Daoy (cell line): Measurements from ENCODE around the gene ARL16. TPM values are rescaled to one million over a fixed set of nuclear protein-coding genes. Genes with fewer than 3 reads are reported as not detected.
A peak's percentile ranks its signal among the peaks of the same experiment; 100 is the strongest.

ENCODE experiments used
- DNase-seq: peaks from one replicate; pipeline ENCODE4 v3.0.0-alpha.2; 2015; ENCODE audit warnings: low read depth
- total RNA-seq: library from RNA; depleted of rRNA; stranded (reverse); fragments of >200 nt; shearing (Covaris generic); gene quantifications from 2 replicates; pipeline ENCODE4 v1.2.3, GENCODE V29; 2014

ARL16 gene
- total RNA-seq, 1 experiment from 2014 or later, result 66.3 TPM

GRCh38 chr17:81713004-81713555 is 29.5 kb upstream of the ARL16 start:
- DNase-seq, result no peak

GRCh38 chr17:81712468-81713003 is 28.9 kb upstream of the ARL16 start:
- DNase-seq, result peak; percentile 60

DNA sequence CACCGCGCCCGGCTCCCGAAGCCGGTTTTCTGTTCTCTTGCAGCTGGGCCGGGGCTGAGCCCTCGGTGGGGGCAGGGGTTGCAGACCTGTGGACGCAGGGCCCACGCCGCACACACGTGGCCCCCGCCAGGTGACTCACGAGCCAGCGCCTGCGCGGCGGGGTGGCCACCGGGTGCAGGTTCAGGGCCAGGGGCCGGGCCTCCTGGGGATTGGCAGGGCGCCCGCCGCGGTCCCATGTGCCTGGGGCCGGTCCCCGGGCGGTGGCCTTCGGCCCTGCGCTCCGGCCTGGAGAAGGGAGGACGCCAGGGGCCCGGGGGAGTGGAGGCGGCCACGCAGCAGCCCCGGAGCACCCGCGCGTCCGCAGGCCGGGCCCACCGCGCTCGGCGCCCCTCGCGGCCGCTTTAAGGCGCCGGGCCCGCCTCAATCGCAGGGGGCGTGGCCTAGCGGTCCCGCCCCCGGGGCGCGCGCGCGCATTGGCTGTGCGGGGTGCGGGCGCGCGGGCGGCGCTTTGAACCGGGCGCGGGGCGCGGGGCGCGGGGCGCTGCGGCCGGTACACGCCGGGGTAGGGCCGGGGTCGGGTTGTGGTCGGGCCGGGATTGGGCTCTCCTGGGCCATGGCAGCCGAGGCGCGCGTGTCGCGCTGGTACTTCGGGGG is 28.3 kb upstream of the ARL16 start, which contains the start of gene SLC25A10:
TSS of gene SLC25A10 (plus strand) at position 471 of the 654 bp plus-strand sequence. CDS start at position 614, 143 bp downstream.
- DNase-seq, result peak; percentile 91

- peak; percentile 41 for DNase-seq
Measured at GRCh38 chr17:81710514-81711308, 27.1 kb upstream of the ARL16 start.

DNA sequence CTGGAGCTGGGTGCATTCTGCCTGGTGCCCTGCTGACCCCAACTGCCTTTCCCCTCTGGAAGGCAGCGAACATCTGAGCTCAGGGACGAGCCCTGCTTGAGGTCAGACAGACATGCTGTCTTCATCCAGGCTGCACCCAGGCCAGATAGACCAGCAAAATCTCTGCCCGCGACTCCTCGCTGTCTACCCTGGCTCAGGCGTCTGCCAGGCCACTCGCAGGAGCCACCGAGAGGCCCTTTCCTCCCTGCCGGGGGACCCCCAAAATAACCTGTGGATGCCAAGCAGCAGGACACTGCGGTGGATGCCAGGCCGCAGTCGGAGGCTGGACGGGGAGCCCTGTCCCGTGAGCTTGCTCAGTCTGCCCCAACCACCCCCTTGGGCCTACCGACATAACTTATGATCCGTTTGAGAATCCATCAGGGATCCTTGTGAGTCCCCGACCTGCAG is 25.2 kb upstream of the ARL16 start:
- DNase-seq, result no peak

DNA sequence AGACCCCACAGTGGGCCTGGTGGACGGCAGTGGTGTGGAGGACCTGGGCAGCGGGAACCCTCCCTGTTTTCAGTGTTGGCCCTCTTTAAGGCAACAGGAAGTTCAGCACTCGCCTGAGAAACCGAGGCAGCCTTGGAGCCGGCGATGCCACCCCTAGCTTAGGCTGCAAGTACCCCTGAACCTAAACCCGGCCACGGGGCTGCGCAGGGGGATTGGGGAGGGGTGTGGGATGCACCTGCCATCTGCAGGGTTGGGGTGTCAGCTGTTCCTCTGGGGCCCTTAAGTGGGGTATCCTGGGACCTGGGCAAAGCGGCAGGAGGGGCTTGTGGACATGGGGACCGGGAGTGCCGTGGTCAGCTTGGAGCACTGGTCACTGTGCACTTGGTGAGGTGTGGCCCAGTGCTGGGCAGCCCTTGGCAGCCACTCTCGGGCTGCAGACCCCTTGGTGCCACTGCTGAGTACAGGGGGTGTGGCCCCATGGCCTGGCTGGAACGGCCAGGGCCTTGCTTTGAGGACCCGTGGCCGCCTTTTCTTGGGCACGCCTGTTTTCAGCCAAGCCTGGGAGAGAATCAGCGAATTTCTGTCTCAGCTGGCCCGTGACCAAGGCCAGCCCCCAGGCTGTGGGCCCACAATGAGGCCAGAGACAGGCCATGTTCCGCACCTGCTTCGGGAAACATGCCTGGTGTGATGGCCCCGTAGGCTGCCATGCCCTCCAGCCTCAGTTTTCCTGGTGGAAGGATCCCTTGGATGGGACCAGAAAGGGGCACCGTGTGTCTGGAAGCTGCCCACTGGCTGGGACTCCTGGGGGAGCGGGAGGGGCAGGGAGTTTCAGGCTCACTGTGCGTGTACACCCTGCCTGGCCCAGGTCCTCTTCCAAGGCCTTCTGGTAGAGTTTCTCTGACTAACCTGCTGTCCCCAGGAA is 24.4 kb upstream of the ARL16 start:
- DNase-seq, result no peak

GRCh38 chr17:81706757-81707624 is 23.4 kb upstream of the ARL16 start:
- DNase-seq, result no peak

DNA sequence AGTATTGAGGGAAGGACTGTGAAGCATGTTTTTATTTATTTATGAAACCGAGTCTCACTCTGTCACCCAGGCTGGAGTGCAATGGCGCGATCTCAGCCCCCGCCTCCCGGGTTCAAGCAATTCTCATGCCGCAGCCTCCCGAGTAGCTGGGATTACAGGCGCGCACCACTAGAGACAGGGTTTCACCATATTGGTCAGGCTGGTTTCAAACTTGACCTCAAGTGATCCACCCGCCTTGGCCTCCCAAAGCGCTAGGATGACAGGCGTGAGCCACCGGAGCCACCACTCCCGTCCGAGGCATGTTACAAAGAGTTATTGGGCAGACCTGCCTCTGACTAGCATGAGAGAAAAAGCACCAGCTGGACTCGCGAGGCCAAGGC is 22.6 kb upstream of the ARL16 start:
- DNase-seq, result no peak

- DNase-seq, result no peak
Measured at GRCh38 chr17:81705518-81706231, 22.1 kb upstream of the ARL16 start.

- DNase-seq, result no peak
Measured at GRCh38 chr17:81703747-81704654, 20.4 kb upstream of the ARL16 start.

DNA sequence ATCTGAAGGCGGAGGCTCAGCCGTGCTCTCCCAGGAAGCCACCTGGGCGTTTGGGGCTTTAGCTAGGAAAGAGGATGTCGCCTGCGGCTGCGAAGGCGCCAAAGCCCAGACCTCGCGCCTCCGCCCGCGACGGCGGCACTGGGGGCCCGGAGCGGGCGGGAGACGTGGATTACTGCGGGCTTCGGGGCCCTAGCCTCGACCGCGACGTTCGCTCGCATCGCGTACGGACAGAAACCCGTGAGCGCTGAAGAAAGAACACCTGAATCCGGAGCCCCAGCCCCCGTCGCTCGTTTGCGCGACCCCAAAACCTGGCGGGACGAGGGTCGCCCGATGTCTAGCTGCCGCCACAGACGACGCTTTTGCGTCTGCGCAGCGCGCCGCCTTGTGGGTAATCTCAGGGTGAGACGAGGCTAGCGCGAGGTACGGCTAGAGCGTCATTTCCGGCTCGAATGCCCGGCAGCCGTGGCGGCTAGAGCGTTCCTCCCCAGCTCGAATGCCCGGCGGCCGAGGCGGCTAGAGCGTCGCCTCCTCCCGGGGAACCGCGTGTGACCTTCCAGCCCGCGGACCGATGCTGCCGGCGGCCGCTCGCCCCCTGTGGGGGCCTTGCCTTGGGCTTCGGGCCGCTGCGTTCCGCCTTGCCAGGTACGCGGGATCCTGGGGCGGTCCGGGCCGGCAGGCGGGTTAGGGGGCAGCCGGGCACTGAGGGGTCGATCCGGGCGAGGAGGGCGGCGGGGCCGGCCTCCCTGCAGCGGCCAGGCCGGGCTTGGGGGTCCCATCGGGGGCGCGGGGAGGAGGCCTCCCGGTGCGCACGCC is 19.5 kb upstream of the ARL16 start, which contains the start of gene MRPL12:
TSS of gene MRPL12 (plus strand) at position 434 of the 813 bp plus-strand sequence. CDS start at position 569, 135 bp downstream.
- peak; percentile 97 for DNase-seq

DNA sequence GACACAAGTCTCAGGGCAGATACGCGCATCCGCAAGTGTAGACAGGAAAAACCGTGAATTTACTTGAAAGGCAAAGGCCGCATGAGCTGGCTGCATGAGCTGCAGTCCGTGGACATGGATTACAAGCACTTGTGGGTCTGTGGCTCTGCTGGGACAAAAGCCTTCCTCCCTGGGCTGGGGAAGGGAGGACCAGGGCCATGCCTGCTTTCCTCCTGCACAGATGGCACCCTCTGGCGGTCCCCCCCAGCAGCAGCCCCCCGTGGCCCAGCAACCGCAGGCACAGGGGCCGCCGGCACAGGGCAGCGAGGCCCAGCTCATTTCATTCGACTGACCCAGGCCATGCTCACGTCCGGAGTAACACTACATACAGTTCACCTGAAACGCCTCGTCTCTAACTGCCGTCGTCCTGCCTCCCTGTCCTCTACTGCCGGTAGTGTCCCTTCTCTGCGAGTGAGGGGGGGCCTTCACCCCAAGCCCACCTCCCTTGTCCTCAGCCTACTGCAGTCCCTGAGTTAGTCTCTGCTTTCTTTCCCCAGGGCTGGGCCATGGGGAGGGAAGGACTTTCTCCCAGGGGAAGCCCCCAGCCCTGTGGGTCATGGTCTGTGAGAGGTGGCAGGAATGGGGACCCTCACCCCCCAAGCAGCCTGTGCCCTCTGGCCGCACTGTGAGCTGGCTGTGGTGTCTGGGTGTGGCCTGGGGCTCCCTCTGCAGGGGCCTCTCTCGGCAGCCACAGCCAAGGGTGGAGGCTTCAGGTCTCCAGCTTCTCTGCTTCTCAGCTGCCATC is 17.9 kb upstream of the ARL16 start:
- peak; percentile 42 for DNase-seq

- no peak for DNase-seq
Measured at GRCh38 chr17:81700353-81701287, 17.0 kb upstream of the ARL16 start.

DNA sequence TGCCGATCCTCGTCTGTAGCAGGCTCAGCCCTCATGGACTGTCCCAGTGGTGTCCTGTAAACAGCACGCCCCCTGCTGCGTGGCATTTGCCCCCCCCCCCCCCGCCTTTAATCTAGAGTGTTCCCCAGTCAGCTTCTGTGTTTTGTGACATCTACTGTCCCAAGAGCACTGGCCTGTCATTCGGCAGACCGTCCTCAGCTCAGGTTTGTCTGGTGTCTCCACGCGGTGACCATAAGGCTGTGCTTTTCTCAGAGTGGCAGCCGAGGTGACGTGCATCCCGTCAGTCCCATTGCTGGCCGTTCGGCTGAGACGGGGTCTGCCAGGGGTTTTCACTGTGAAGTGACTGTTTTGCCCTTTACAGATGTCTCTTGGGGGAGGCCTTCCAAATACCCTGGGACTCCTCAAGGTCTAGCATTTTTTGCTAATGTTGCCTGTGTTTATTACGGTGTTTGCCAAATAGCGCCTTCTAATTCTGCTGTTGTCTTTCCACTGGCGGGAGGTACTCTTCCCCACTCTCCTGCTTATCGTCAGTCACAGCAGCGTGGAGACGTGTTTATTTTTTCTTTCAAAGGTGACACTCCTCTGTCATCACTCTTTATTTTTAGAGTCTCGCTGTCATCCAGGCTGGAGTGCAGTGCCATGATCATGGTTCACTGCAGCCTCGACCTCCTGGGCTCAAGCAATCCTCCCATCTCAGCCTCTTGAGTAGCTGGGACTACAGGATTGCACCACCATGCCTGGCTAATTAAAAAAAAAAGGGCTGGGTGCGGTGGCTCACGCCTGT is 13.9 kb upstream of the ARL16 start:
- no peak for DNase-seq
